Measurements from ENCODE around the gene ST6GALNAC6.
A peak's percentile ranks its signal among the peaks of the same experiment; 100 is the strongest.

ST6GALNAC6 gene

DNA sequence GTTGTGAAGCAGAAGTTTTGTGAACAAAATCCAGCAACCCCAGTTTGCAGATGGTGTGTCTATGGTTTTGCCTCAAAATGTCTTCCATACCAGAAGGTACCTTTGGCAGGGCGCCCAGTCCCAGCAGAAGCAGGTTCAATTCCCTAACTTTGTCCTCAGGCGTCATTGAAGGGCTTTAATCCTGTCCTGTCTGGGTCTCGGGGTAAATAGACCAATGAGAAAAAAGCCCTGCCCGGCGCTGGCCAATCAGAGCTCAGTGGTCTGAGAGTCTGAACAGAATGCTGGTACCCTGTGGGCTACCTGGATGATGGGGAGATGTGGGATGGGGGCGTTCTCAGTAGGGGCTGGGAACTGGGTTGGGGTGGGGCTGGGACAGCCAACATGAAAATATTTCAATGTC lies 23.6 kb upstream of the ST6GALNAC6 start:
- no peak overlapping the region for H3K4me3 ChIP-seq (ENCODE audit: low read depth, low read length)
- TF ChIP-seq, protein P1, sequence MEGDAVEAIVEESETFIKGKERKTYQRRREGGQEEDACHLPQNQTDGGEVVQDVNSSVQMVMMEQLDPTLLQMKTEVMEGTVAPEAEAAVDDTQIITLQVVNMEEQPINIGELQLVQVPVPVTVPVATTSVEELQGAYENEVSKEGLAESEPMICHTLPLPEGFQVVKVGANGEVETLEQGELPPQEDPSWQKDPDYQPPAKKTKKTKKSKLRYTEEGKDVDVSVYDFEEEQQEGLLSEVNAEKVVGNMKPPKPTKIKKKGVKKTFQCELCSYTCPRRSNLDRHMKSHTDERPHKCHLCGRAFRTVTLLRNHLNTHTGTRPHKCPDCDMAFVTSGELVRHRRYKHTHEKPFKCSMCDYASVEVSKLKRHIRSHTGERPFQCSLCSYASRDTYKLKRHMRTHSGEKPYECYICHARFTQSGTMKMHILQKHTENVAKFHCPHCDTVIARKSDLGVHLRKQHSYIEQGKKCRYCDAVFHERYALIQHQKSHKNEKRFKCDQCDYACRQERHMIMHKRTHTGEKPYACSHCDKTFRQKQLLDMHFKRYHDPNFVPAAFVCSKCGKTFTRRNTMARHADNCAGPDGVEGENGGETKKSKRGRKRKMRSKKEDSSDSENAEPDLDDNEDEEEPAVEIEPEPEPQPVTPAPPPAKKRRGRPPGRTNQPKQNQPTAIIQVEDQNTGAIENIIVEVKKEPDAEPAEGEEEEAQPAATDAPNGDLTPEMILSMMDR (IDR thresholded peaks at IDR 0.05; ENCODE audit: low read depth, low read length) = no peak
- DNase-seq (ENCODE audit: low read depth, low spot score) = no peak
- in situ Hi-C loops (cut with HindIII; ENCODE audit: low sequenced_read_pairs) = no loop called here

DNA sequence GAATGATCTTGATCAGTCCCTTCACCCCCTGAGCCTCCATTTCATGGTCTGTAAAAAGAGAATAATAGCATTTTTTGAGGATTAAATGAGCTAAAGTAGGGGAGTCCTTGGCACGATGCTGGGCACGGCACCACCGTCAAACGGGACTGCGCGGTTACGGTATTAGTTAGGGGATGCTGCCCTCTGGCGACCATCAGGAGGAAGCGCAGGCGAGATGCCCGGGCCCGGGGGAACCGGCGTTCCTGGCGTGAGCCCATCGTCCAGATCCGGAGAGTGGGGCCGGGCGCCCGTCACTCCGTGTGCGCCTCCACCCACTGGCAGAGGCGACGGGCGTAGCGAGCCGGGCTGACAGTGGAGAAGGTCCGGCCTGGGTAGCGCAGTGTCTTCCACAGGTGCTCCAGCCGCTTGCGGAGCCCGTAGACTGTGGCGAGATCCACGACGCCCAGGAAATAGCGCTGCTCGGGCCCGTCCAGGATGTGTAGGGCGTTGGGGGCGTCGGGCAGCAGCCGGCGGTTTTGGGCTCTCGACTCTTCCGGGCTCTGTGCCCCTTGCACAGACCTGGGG lies 22.2 kb upstream of the ST6GALNAC6 start:
- TF ChIP-seq, protein P1 (IDR thresholded peaks at IDR 0.05; ENCODE audit: low read depth, low read length) = peak; percentile 85
- peak; percentile 46 for DNase-seq (ENCODE audit: low read depth, low spot score)
- in situ Hi-C loops (cut with HindIII; ENCODE audit: low sequenced_read_pairs) = no loop called here
- no peak overlapping the region for H3K4me3 ChIP-seq (ENCODE audit: low read depth, low read length)

DNA sequence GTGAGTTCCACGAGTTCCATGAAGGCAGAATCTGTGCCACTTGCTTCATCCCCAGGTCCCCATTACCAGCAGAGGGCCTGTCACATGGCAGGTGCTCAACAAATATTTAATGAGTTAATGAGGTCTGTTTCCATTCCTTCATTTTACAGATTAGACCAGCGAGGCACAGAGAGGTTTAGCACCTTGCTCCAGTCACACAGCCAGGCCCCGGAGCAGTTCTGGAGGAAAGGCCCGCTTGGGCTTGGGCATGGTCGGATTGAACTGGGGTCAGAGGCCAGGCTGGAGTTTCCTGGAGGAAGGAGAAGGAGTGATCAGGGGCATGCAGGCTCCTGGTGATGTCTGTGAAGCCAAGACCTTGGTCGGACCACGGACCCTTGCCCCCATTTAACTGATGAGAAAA lies 21.4 kb upstream of the ST6GALNAC6 start:
- TF ChIP-seq, protein P1 (IDR thresholded peaks at IDR 0.05; ENCODE audit: low read depth, low read length) = no peak
- H3K4me3 ChIP-seq (ENCODE audit: low read depth, low read length) = no peak overlapping the region
- DNase-seq (ENCODE audit: low read depth, low spot score) = no peak
- in situ Hi-C loops (cut with HindIII; ENCODE audit: low sequenced_read_pairs) = no loop called here

DNA sequence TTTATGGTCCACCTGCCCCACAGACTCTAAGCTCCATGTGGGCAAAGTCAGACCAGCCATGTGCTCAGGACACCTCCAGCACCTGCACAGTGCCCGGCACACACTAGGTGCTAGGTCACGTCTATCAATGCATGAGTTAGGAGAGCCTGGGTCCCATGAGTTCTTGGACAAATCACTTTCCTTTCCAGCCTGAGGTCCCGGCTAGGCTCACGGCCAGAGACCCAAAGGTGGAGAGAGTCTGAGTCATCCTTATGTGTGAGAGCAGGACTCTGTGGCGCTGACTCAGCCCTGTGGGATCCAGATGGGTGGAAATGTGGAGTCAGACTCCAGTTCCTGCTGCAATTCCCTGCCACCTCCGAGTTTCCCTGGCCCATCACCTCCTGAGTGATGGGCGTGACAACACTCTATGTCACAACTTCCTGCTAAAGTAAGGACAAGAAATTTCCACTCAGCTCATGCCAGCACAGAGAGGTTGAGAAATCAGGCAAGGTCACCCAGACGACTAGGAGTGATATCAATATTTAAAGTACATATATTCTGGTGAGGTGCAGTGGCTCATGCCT lies 19.9 kb upstream of the ST6GALNAC6 start:
- no peak overlapping the region for H3K4me3 ChIP-seq (ENCODE audit: low read depth, low read length)
- in situ Hi-C loops (cut with HindIII; ENCODE audit: low sequenced_read_pairs) = no loop called here
- DNase-seq (ENCODE audit: low read depth, low spot score) = peak; percentile 98
- TF ChIP-seq, protein P1 (IDR thresholded peaks at IDR 0.05; ENCODE audit: low read depth, low read length) = no peak

DNA sequence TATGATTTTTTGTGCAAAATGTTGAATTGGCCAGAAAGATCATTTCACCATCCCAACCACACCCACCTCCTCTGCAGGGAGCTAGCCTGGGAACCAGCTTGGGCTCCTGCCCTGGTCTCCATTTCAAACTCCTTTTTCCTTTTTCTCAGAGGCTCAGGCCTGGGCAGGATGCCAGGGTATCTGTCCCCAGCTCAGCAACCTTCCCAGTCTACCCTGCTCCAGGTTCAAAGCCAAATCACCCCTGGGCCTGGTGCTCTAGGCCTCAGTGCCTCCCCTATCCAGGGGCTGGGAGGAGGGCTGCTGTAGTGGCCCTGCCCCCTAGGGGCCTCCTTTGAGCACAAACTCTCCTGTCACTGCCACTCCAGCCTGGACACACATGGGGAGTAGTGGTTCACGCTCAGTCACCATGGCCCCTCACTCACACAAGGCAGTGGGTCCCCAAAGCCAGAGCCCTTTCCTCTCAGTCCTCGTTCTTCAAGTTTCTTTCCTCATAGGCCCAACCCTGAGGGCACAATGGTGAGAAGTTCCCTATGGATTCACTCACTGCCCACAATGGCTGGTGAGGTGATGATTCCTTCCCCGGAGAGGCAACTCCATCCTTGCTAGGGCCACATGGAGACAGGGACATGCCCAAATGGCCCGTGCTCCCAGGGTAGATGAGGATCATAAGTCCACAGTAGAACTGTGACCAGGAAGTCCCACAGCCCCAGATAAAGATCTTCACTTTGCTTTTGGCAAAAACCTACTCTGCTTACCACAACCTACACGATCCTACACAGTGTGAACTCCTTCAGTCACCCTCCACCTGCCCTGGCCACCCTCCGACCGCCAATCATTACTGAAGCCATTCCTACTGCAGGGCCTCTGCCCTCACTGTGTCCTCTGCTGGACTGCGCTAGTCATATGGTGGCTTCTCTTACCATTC lies 19.0 kb upstream of the ST6GALNAC6 start:
- no peak for DNase-seq (ENCODE audit: low read depth, low spot score)
- TF ChIP-seq, protein P1 (IDR thresholded peaks at IDR 0.05; ENCODE audit: low read depth, low read length) = peak; percentile 11
- H3K4me3 ChIP-seq (ENCODE audit: low read depth, low read length) = no peak overlapping the region
- in situ Hi-C loops (cut with HindIII; ENCODE audit: low sequenced_read_pairs) = no loop called here

DNA sequence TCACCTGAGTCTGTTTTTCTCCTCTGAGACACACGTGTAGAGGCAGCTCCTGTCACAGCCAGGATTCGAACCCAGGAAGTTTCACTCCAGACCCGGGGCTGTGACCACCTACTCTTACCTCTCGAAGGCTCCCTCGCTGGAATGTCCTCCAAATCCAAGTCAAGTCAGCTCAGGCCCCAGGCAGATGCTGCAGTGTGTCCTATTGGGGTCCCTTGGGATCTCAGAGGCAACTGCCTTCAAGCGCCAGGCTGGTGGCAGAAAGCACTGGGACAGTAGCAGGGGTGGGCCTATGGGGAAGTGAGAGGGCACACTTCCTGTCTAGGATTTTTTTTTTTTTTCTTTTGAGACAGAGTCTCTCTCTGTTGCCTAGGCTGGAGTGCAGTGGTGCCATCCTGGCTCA lies 18.2 kb upstream of the ST6GALNAC6 start:
- TF ChIP-seq, protein P1 (IDR thresholded peaks at IDR 0.05; ENCODE audit: low read depth, low read length) = no peak
- no peak for DNase-seq (ENCODE audit: low read depth, low spot score)
- in situ Hi-C loops (cut with HindIII; ENCODE audit: low sequenced_read_pairs) = no loop called here
- H3K4me3 ChIP-seq (ENCODE audit: low read depth, low read length) = no peak overlapping the region
